CD4-positive, CD25-positive, alpha-beta regulatory T cell (primary cell): ENCODE results near the gene IDI2. TPM values are rescaled to one million over a fixed set of nuclear protein-coding genes. Genes with fewer than 3 reads are reported as not detected.

Experiments
- ATAC-seq, 2 donors: fragments of 150-1000 bp; cut with Tn5 transposase; one replicate each; pipeline ENCODE4 v1.10.0; 2021; ENCODE audit warnings: low read depth in 2 of 2, moderate number of reproducible peaks in 2 of 2, moderate library complexity in 1 of 2
- DNase-seq, 3 donors: peaks; one replicate each; pipeline versions ENCODE4 v3.0.0 to v3.0.0-alpha.2; 2012 to 2022; ENCODE audit warnings: mixed read lengths in 1 of 3
- H3K27ac ChIP-seq: one replicate; pipeline ENCODE4 v1.7.0; 2013; ENCODE audit warnings: mild to moderate bottlenecking, low read length; ENCODE audit not compliant: insufficient read depth, poor library complexity, severe bottlenecking
- H3K27me3 ChIP-seq: one replicate; pipeline ENCODE4 v1.7.0; 2013; ENCODE audit warnings: low read length; ENCODE audit not compliant: control insufficient read depth, insufficient read depth
- H3K36me3 ChIP-seq: one replicate; pipeline ENCODE4 v1.7.0; 2013; ENCODE audit warnings: mild to moderate bottlenecking, low read length, moderate library complexity; ENCODE audit not compliant: control insufficient read depth, insufficient read depth
- H3K4me1 ChIP-seq: 2 replicates; pipeline ENCODE4 v1.7.0; 2013; ENCODE audit warnings: mild to moderate bottlenecking, low read length; ENCODE audit not compliant: insufficient read depth, control insufficient read depth, poor library complexity, severe bottlenecking
- H3K4me3 ChIP-seq: one replicate; pipeline ENCODE4 v1.7.0; 2013; ENCODE audit warnings: low read depth, mild to moderate bottlenecking, low read length, moderate library complexity
- H3K9me3 ChIP-seq, 2 experiments: 1 replicate in 1 of 2; 2 replicates in 1 of 2; pipeline ENCODE4 v1.7.0; 2013; ENCODE audit warnings: low read length in 2 of 2, mild to moderate bottlenecking in 1 of 2, moderate library complexity in 1 of 2; ENCODE audit not compliant: control insufficient read depth in 2 of 2
- H3K27ac Mint-ChIP-seq, 3 donors: one replicate each; pipeline ENCODE4 v1.8.0; 2020 to 2022; ENCODE audit warnings: mild to moderate bottlenecking in 3 of 3, mixed read lengths in 3 of 3, moderate library complexity in 2 of 3
- H3K27me3 Mint-ChIP-seq: one replicate; pipeline ENCODE4 v1.8.0; 2022; ENCODE audit warnings: mild to moderate bottlenecking, mixed read lengths
- H3K36me3 Mint-ChIP-seq: one replicate; pipeline ENCODE4 v1.8.0; 2020; ENCODE audit warnings: mixed read lengths
- H3K4me1 Mint-ChIP-seq, 4 donors: one replicate each; pipeline ENCODE4 v1.8.0; 2020 to 2022; ENCODE audit warnings: mixed read lengths in 4 of 4, mild to moderate bottlenecking in 1 of 4
- H3K4me3 Mint-ChIP-seq, 4 donors: one replicate each; pipeline ENCODE4 v1.8.0; 2020 to 2022; ENCODE audit warnings: mild to moderate bottlenecking in 4 of 4, mixed read lengths in 4 of 4, moderate library complexity in 3 of 4
- H3K9me3 Mint-ChIP-seq, 7 donors: one replicate each; pipeline ENCODE4 v1.8.0; 2020 to 2022; ENCODE audit warnings: mixed read lengths in 7 of 7, mild to moderate bottlenecking in 3 of 7, moderate library complexity in 2 of 7
- polyA plus RNA-seq, 4 donors: library from polyadenylated mRNA; unstranded; fragments of 300-500 nt; fragmentation: Illumina TruSeq; gene quantifications; one replicate each; pipeline ENCODE4 v1.2.3, GENCODE V29; 2021
- total RNA-seq: library from RNA; stranded (reverse); gene quantifications from one replicate; pipeline ENCODE4 v1.2.3, GENCODE V29; 2022

IDI2 gene
- total and polyA plus RNA-seq, 5 donors from 2014 or later: not detected

- Histone ChIP-seq H3K4me1 (peaks cover 51% of the 10 kb centered on the region), H3K36me3 (peaks cover 14% of the 10 kb centered on the region), H3K4me3 (peak overlapping the region; percentile 88), H3K9me3 (no peaks in the 10 kb centered on the region), H3K27me3 (no peaks in the 10 kb centered on the region), H3K27ac (peak overlapping the region; percentile 99)
- H3K27ac Mint-ChIP-seq: peak overlapping the region; percentile 71 to 99 (median 88)
- ATAC-seq: no peak
- peaks cover 43 to 80% (median 60%) of the 10 kb centered on the region in 4 donors for H3K4me1 Mint-ChIP-seq
- no peaks in the 10 kb centered on the region for H3K9me3 Mint-ChIP-seq
- H3K36me3 Mint-ChIP-seq: no peaks in the 10 kb centered on the region
- H3K4me3 Mint-ChIP-seq: peak overlapping the region; percentile 81 to 99 (median 96)
- peak; percentile 38 to 70 (median 51) for DNase-seq
- H3K27me3 Mint-ChIP-seq: no peaks in the 10 kb centered on the region
Observed at GRCh38 chr10:1050554-1050953, 24.9 kb upstream of the IDI2 start.

DNA sequence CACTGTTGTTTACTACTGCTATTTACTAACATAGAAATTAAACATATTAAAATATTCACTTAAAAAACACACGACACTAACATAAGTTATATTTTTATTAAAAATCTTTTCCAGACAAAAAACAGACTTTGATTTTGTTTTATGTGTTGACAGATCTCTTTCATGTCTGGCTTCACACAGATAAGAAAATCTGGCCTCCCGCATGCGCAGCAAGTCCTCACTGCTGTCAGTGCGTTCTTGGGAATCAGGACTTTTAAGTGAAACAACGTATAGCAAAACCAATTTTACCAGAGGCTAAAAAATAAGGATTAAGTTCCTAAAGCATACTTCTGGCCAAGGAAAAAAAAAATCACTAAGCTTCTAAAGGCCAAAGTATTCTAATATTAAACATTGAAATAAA lies 24.5 kb upstream of the IDI2 start:
- Histone ChIP-seq H3K27ac (peak overlapping the region; percentile 99), H3K27me3 (no peaks in the 10 kb centered on the region), H3K9me3 (no peaks in the 10 kb centered on the region), H3K36me3 (peaks cover 14% of the 10 kb centered on the region), H3K4me3 (peak overlapping the region; percentile 88), H3K4me1 (peaks cover 51% of the 10 kb centered on the region)
- DNase-seq (no peak), ATAC-seq (no peak)
- Mint-ChIP-seq H3K9me3 (no peaks in the 10 kb centered on the region), H3K36me3 (no peaks in the 10 kb centered on the region), H3K27me3 (no peaks in the 10 kb centered on the region), H3K4me3 (peak overlapping the region; percentile 94 to 99 (median 97)), H3K4me1 (peaks cover 40 to 80% (median 60%) of the 10 kb centered on the region in 4 donors), H3K27ac (peak overlapping the region; percentile 98 to 99 (median 98))

- Histone ChIP-seq H3K4me1 (peaks cover 51% of the 10 kb centered on the region), H3K9me3 (no peaks in the 10 kb centered on the region), H3K27ac (peak overlapping the region; percentile 99), H3K27me3 (no peaks in the 10 kb centered on the region), H3K36me3 (peaks cover 14% of the 10 kb centered on the region), H3K4me3 (peak overlapping the region; percentile 88)
- ATAC-seq: no peak
- no peaks in the 10 kb centered on the region for H3K27me3 Mint-ChIP-seq
- peaks cover 42 to 80% (median 60%) of the 10 kb centered on the region in 4 donors for H3K4me1 Mint-ChIP-seq
- H3K27ac Mint-ChIP-seq: peak overlapping the region; percentile 98 to 99 (median 98)
- no peaks in the 10 kb centered on the region for H3K36me3 Mint-ChIP-seq
- H3K9me3 Mint-ChIP-seq: no peaks in the 10 kb centered on the region
- peak overlapping the region; percentile 94 to 99 (median 97) for H3K4me3 Mint-ChIP-seq
- DNase-seq: no peak
Observed at GRCh38 chr10:1049425-1049958, 23.8 kb upstream of the IDI2 start.

DNA sequence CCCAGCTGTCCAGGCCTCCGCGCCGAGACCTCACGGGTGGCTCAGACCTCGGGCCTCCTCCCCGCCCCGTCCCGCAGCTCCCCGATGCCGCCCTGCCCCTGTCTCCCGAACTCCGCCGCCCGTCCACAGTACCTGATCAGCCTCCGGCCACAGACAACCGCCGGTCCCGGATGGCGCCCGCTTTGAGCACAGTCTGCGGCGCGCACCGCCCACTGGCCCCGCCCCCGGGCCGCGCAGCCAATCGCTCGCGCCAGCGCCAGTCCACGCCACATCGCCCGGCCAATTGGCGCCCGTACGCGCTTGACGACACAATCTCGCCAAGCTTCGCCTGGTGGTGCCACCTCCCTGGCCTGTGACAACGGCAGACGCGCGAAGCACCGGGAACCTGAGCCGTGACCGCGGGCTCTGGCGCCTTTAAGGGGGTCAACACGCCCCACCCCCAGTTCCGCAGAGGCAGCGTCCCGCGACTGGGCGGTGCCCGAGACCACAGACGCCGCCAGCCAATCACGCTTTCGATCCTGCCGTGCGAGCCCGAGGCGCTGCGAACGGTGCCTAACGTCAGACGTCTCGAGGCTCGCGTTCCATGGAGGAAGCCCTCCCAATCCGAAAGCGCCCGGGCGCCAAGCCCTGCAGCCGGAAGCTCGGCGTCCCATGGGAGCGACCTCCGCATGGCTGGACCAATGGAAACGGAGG lies 23.2 kb upstream of the IDI2 start, which contains the start of gene IDI1:
IDI1 (minus strand) TSS at position 388 of the 693 bp plus-strand sequence; CDS start at position 272, 116 bp downstream.
- peak within 1 kb of the TSS; percentile 99 for H3K27ac ChIP-seq
- DNase-seq: peak; percentile 95 to 98 (median 98)
- H3K36me3 ChIP-seq: peaks cover 12% of the 10 kb centered on the region
- peak; percentile 85 to 87 for ATAC-seq
- no peaks in the 10 kb centered on the region for H3K9me3 ChIP-seq
- peak within 1 kb of the TSS; percentile 98 to 99 (median 98) for H3K27ac Mint-ChIP-seq
- peak within 1 kb of the TSS; percentile 94 to 99 (median 97) for H3K4me3 Mint-ChIP-seq
- H3K27me3 Mint-ChIP-seq: no peaks in the 10 kb centered on the region
- H3K4me1 ChIP-seq: peaks cover 51% of the 10 kb centered on the region
- no peaks in the 10 kb centered on the region for H3K36me3 Mint-ChIP-seq
- no peaks in the 10 kb centered on the region for H3K27me3 ChIP-seq
- peaks cover 42 to 80% (median 60%) of the 10 kb centered on the region in 4 donors for H3K4me1 Mint-ChIP-seq
- H3K4me3 ChIP-seq: peak within 1 kb of the TSS; percentile 95
- no peaks in the 10 kb centered on the region for H3K9me3 Mint-ChIP-seq

- H3K27ac Mint-ChIP-seq: peak overlapping the region; percentile 98 to 99 (median 98)
- H3K4me1 Mint-ChIP-seq: peaks cover 42 to 80% (median 58%) of the 10 kb centered on the region in 4 donors
- H3K36me3 Mint-ChIP-seq: peaks cover 3% of the 10 kb centered on the region
- no peaks in the 10 kb centered on the region for H3K9me3 Mint-ChIP-seq
- Histone ChIP-seq H3K4me1 (peaks cover 53% of the 10 kb centered on the region), H3K36me3 (peaks cover 8% of the 10 kb centered on the region), H3K27me3 (no peaks in the 10 kb centered on the region), H3K4me3 (peak overlapping the region; percentile 95), H3K9me3 (no peaks in the 10 kb centered on the region), H3K27ac (peak overlapping the region; percentile 99)
- H3K4me3 Mint-ChIP-seq: peak overlapping the region; percentile 94 to 99 (median 97)
- DNase-seq (peak; percentile 65 to 80 (median 71)), ATAC-seq (peak in 1 of 2 donors; percentile 0)
- H3K27me3 Mint-ChIP-seq: no peaks in the 10 kb centered on the region
Observed at GRCh38 chr10:1048349-1048731, 22.7 kb upstream of the IDI2 start.

DNA sequence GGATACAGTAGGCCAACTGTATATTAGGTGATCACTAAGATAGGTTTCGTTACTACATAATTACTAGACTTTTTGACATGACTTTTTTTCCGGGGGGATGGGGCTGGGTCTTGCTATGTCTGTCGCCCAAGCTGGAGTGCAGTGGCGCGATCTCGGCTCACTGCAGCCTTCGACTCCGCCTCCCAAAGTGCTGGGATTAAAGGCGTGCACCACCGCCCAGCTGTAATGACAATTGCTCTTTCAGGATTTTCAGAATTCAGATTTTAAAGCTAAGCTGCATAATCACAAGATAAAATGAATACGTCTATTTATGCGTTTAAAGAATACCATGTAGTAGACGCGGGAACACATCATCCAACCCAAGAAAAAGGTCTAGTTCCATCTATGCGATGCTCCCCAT lies 22.3 kb upstream of the IDI2 start:
- peaks cover 5% of the 10 kb centered on the region for H3K36me3 Mint-ChIP-seq
- H3K9me3 Mint-ChIP-seq: no peaks in the 10 kb centered on the region
- DNase-seq: peak in 1 of 3 donors; percentile 35
- H3K27ac ChIP-seq: peak overlapping the region; percentile 99
- H3K36me3 ChIP-seq: peaks cover 8% of the 10 kb centered on the region
- H3K4me1 Mint-ChIP-seq: peaks cover 46 to 81% (median 59%) of the 10 kb centered on the region in 4 donors
- H3K27me3 ChIP-seq: no peaks in the 10 kb centered on the region
- peak overlapping the region; percentile 94 to 99 (median 97) for H3K4me3 Mint-ChIP-seq
- H3K27me3 Mint-ChIP-seq: no peaks in the 10 kb centered on the region
- ATAC-seq: no peak
- no peaks in the 10 kb centered on the region for H3K9me3 ChIP-seq
- H3K4me1 ChIP-seq: peaks cover 55% of the 10 kb centered on the region
- peak overlapping the region; percentile 95 for H3K4me3 ChIP-seq
- peak overlapping the region; percentile 98 to 99 (median 98) for H3K27ac Mint-ChIP-seq

DNA sequence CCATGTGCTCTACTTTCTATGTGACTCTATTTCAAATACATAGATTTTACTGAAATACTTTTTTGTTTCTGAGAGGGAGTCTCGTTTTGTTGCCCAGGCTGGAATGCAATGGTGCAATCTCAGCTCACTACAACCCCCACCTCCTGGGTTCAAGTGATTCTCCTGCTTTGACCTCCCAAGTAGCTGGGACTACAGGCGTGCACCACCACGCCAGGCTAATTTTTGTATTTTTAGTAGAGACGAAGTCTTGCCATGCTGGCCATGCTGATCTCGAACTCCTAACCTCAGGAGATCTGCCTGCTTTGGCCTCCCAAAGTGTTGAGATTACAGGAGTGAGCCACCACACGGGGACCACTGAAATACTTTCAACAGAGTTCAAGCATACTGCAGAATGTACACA lies 19.8 kb upstream of the IDI2 start:
- H3K9me3 Mint-ChIP-seq: no peaks in the 10 kb centered on the region
- peaks cover 33 to 67% (median 45%) of the 10 kb centered on the region in 4 donors for H3K4me1 Mint-ChIP-seq
- ATAC-seq (no peak), DNase-seq (no peak)
- peaks cover 26% of the 10 kb centered on the region for H3K36me3 ChIP-seq
- peak overlapping the region; percentile 74 for H3K4me3 ChIP-seq
- H3K27me3 ChIP-seq: no peaks in the 10 kb centered on the region
- H3K27ac ChIP-seq: peak overlapping the region; percentile 78
- peaks cover 46% of the 10 kb centered on the region for H3K4me1 ChIP-seq
- H3K4me3 Mint-ChIP-seq: peak overlapping the region; percentile 83 to 91 (median 88)
- H3K9me3 ChIP-seq: no peaks in the 10 kb centered on the region
- H3K36me3 Mint-ChIP-seq: peaks cover 12% of the 10 kb centered on the region
- no peaks in the 10 kb centered on the region for H3K27me3 Mint-ChIP-seq
- H3K27ac Mint-ChIP-seq: peak overlapping the region; percentile 62 to 97 (median 97)
